Endometrium (tissue), 2 donors: ENCODE data around the gene ZNF230.
A peak's percentile ranks its signal among the peaks of the same experiment; 100 is the strongest.

Experiments used
- FAIRE-seq: peaks from 2 replicates; lab custom pipeline; 2012; peaks lifted over from hg19 to GRCh38; lab: Jason Lieb, UNC
- donor health status: control.
- donor health status: control.

Gene ZNF230

GRCh38 chr19:44042147-44042546 lies 39.4 kb downstream of the ZNF230 start:
- no peak for FAIRE-seq

- no peak for FAIRE-seq
These were observed 48.2 kb downstream of the ZNF230 start for GRCh38 chr19:44050740-44051649.

DNA sequence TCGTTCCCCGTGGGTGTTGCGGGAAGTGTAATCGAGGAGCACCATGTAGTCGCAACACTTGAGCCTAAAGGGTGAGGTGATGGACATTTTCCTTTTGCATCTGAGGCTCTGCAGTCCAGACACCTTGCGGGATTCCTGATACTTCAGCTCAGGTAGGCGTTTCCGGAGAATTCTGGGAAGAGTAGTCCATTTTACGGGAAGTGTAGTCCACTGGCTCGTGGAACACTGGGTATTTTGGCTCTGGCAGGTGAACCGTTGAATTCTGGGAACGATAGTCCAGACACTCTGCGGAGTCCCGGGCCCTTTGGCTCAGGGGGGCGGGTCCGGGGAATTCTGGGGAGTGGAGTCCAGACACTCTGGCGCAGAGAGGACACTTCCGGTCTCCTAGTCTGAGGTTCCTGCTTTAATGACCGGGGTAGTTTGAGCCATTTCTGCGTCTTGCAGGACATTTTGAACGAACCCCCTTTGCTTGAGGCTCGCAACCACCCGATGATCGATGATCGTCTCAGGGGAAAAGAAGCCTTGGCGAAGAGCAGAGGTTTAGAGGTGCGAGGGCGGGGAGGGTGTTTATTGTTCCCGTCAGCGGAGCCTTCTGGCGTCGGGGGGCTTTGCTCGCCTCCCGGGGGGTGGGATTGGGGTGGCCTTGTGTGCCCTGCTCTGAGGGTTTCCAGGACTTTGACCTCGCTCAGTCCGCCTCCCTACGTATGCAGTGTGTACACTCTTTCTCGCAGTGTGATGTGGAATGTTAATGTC lies 49.1 kb downstream of the ZNF230 start, which contains the start of gene ZNF223:
Gene ZNF223 (plus strand): TSS at position 387 of the 753 bp plus-strand sequence. CDS start 3,141 bp downstream, outside the sequence.
- FAIRE-seq = peak; percentile 95

- FAIRE-seq = no peak
These were observed 53.1 kb downstream of the ZNF230 start for GRCh38 chr19:44055870-44056269.

- no peak for FAIRE-seq
These were observed 56.5 kb downstream of the ZNF230 start for GRCh38 chr19:44059229-44059628.

DNA sequence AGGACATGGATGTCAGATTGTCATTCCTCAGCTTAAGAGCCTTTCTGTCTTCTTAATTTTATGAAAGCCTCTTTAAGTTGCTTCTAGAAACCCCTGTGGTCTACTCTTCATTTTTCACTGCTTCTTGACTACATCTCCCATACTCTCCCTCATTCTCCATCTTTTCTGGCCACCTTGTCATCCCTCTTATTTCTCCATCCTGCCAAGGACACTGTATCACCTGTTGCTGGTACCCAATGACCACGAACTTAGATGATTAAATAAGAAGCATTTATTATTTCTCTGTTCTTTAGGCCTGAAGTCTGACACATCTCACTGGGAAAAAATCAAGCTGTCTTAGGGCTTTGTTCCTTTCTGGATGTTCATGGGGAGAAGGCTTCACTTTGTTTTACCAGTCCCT lies 58.3 kb downstream of the ZNF230 start:
- no peak for FAIRE-seq
